Measurements from ENCODE around the gene MUC22.
"Not testable (repeated sequence)": the region's sequence is repeated elsewhere in the genome, so short reads cannot be mapped to it uniquely, and the experiment has no call there.

MUC22 gene

GRCh38 chr6:31058128-31058894 is 48.0 kb downstream of the MUC22 start:
- no peak for TF ChIP-seq POLR2A (IDR thresholded peaks at IDR 0.05; ENCODE audit: extremely low read depth, insufficient read length)
- peak; percentile 52 for TF ChIP-seq CTCF (IDR thresholded peaks at IDR 0.05; ENCODE audit: low read depth, low read length)
- TF ChIP-seq MAX (IDR thresholded peaks at IDR 0.05; ENCODE audit: low read depth, low read length), result peak; percentile 10; the same call in 1 of the 2 replicates
- no peak for TF ChIP-seq MYC (IDR thresholded peaks at IDR 0.05; ENCODE audit: low read depth, low read length)
- H3K4me3 ChIP-seq (ENCODE audit: low read depth, low read length), result no peak overlapping the region
- peak; percentile 49 for DNase-seq (ENCODE audit: low read depth)

GRCh38 chr6:31060145-31060544 is 49.9 kb downstream of the MUC22 start:
- TF ChIP-seq CTCF (IDR thresholded peaks at IDR 0.05; ENCODE audit: low read depth, low read length) (no peak), MYC (IDR thresholded peaks at IDR 0.05; ENCODE audit: low read depth, low read length) (no peak), MAX (IDR thresholded peaks at IDR 0.05; ENCODE audit: low read depth, low read length) (no peak), POLR2A (IDR thresholded peaks at IDR 0.05; ENCODE audit: extremely low read depth, insufficient read length) (no peak)
- H3K4me3 ChIP-seq (ENCODE audit: low read depth, low read length), result no peak overlapping the region
- DNase-seq (ENCODE audit: low read depth), result no peak

- no peak for DNase-seq (ENCODE audit: low read depth)
- TF ChIP-seq MAX (IDR thresholded peaks at IDR 0.05; ENCODE audit: low read depth, low read length), result no peak
- TF ChIP-seq MYC (IDR thresholded peaks at IDR 0.05; ENCODE audit: low read depth, low read length), result no peak
- TF ChIP-seq POLR2A (IDR thresholded peaks at IDR 0.05; ENCODE audit: extremely low read depth, insufficient read length), result no peak
- TF ChIP-seq CTCF (IDR thresholded peaks at IDR 0.05; ENCODE audit: low read depth, low read length), result no peak
- no peak overlapping the region for H3K4me3 ChIP-seq (ENCODE audit: low read depth, low read length)
These were observed 53.7 kb downstream of the MUC22 start for GRCh38 chr6:31063906-31064435.

- TF ChIP-seq MYC (IDR thresholded peaks at IDR 0.05; ENCODE audit: low read depth, low read length) (no peak), POLR2A (IDR thresholded peaks at IDR 0.05; ENCODE audit: extremely low read depth, insufficient read length) (no peak), MAX (IDR thresholded peaks at IDR 0.05; ENCODE audit: low read depth, low read length) (no peak), CTCF (IDR thresholded peaks at IDR 0.05; ENCODE audit: low read depth, low read length) (no peak)
- DNase-seq (ENCODE audit: low read depth), result no peak
- H3K4me3 ChIP-seq (ENCODE audit: low read depth, low read length), result no peak overlapping the region
These were observed 55.3 kb downstream of the MUC22 start for GRCh38 chr6:31065556-31065955.

- DNase-seq (ENCODE audit: low read depth); H3K4me3 ChIP-seq (ENCODE audit: low read depth, low read length): not testable (repeated sequence)
These were observed 56.8 kb downstream of the MUC22 start for GRCh38 chr6:31067028-31067427.

- DNase-seq (ENCODE audit: low read depth); H3K4me3 ChIP-seq (ENCODE audit: low read depth, low read length): not testable (repeated sequence)
These were observed 57.8 kb downstream of the MUC22 start for GRCh38 chr6:31067891-31068668.

Data from NB4 (cell line).